ENCODE data around the gene SEPTIN1. TPM values are rescaled to one million over a fixed set of nuclear protein-coding genes. Genes with fewer than 3 reads are reported as not detected.

Gene SEPTIN1
- total and polyA plus RNA-seq, 2 of the 13 experiments (the other 11 are each of a cell fraction or from before 2014, with no cell fraction given), result 0.18 to 0.67 TPM

DNA sequence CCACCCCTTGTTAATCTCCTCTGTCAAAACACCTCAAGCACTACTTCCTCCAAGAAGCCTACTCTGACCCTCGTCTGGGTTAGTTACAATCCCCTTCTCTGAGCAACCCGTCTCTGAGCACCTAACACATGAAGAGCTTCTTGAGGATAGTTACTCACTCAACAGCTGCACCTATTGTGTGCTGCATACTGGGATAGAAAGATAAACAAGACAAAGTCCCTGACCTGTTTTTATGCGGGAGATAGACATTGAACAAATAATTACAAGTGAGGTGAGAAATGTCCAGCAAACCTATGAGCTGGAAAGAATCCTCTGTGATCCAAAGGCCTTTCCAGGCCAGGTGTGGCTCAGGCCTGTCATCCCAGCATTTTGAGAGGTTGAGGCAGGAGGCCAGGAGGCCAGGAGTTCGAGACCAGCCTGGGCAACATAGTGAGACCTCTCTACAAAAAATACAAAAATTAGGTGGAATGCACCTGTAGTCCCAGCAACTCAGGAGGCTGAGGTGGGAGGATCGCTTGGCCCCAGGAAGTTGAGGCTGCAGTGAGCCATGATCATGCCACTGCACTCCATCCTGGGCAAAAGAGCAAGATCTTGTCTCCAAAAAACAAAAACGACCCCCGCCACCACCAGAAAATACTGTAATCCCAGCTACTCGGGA is 19.5 kb upstream of the SEPTIN1 start (continued):
- TF ChIP-seq JUND (CRISPR knock-in tag; IDR thresholded peaks at IDR 0.05) (no peak), ZNF382 (CRISPR knock-in tag; IDR thresholded peaks at IDR 0.05; ENCODE audit: borderline replicate concordance) (no peak), PHF21A (CRISPR knock-in tag; IDR thresholded peaks at IDR 0.05) (peak; percentile 92), SATB2 (CRISPR knock-in tag; IDR thresholded peaks at IDR 0.05) (no peak), ZNF670 (CRISPR knock-in tag; IDR thresholded peaks at IDR 0.05; ENCODE audit: borderline replicate concordance) (peak; percentile 85; the same call in 1 of the 2 replicates), NFKB2 (CRISPR knock-in tag; IDR thresholded peaks at IDR 0.05; ENCODE audit: borderline replicate concordance) (no peak), ZNF724P (CRISPR knock-in tag; IDR thresholded peaks at IDR 0.05; ENCODE audit: borderline replicate concordance) (no peak), IKZF4 (CRISPR knock-in tag; IDR thresholded peaks at IDR 0.05; ENCODE audit: borderline replicate concordance, low read depth, not compliant biosample characterization) (no peak), SKI (IDR thresholded peaks at IDR 0.05; ENCODE audit: partially characterized antibody) (peak; percentile 83), ZNF331 (CRISPR knock-in tag; IDR thresholded peaks at IDR 0.05) (peak; percentile 76), ZNF816 (CRISPR knock-in tag; IDR thresholded peaks at IDR 0.05; ENCODE audit: borderline replicate concordance) (0 out of 2 replicates have a peak, but pooled peaks have one; percentile 67), ZNF431 (CRISPR knock-in tag; IDR thresholded peaks at IDR 0.05; ENCODE audit: borderline replicate concordance, low read depth) (no peak), NFE2L2 (IDR thresholded peaks at IDR 0.05; ENCODE audit: low read length) (no peak), POGZ (CRISPR knock-in tag; IDR thresholded peaks at IDR 0.05) (no peak; the same call in 1 of the 2 replicates), NFE2 (CRISPR knock-in tag; IDR thresholded peaks at IDR 0.05) (no peak), TOPORS (CRISPR knock-in tag; IDR thresholded peaks at IDR 0.05) (no peak), NR2F1 (CRISPR knock-in tag; IDR thresholded peaks at IDR 0.05) (peak in 1 of 2 experiments; percentile 49; a peak in 1 of 4 replicates), ZSCAN30 (CRISPR knock-in tag; IDR thresholded peaks at IDR 0.05) (no peak), PHB2 (IDR thresholded peaks at IDR 0.05; ENCODE audit: partially characterized antibody) (no peak), ZFP37 (CRISPR knock-in tag; IDR thresholded peaks at IDR 0.05; ENCODE audit: borderline replicate concordance) (no peak), BRD4 (CRISPR knock-in tag; IDR thresholded peaks at IDR 0.05) (no peak)
- TF ChIP-seq, protein P1, sequence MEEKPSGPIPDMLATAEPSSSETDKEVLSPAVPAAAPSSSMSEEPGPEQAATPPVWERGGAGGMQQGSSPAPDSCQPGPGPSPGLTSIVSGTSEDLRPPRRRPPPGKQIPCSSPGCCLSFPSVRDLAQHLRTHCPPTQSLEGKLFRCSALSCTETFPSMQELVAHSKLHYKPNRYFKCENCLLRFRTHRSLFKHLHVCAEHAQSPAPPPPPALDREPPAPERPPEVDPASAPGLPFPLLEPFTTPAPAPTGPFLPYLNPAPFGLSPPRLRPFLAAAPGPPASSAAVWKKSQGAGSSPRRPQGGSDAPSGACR (CRISPR knock-in tag; IDR thresholded peaks at IDR 0.05), result peak; percentile 74; the same call in 1 of the 2 replicates
- TF ChIP-seq, protein P2, sequence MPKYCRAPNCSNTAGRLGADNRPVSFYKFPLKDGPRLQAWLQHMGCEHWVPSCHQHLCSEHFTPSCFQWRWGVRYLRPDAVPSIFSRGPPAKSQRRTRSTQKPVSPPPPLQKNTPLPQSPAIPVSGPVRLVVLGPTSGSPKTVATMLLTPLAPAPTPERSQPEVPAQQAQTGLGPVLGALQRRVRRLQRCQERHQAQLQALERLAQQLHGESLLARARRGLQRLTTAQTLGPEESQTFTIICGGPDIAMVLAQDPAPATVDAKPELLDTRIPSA (CRISPR knock-in tag; IDR thresholded peaks at IDR 0.05; ENCODE audit: borderline replicate concordance), result no peak
- TF ChIP-seq, protein P3, sequence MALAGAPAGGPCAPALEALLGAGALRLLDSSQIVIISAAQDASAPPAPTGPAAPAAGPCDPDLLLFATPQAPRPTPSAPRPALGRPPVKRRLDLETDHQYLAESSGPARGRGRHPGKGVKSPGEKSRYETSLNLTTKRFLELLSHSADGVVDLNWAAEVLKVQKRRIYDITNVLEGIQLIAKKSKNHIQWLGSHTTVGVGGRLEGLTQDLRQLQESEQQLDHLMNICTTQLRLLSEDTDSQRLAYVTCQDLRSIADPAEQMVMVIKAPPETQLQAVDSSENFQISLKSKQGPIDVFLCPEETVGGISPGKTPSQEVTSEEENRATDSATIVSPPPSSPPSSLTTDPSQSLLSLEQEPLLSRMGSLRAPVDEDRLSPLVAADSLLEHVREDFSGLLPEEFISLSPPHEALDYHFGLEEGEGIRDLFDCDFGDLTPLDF (CRISPR knock-in tag; IDR thresholded peaks at IDR 0.05), result no peak
- TF ChIP-seq, protein P4, sequence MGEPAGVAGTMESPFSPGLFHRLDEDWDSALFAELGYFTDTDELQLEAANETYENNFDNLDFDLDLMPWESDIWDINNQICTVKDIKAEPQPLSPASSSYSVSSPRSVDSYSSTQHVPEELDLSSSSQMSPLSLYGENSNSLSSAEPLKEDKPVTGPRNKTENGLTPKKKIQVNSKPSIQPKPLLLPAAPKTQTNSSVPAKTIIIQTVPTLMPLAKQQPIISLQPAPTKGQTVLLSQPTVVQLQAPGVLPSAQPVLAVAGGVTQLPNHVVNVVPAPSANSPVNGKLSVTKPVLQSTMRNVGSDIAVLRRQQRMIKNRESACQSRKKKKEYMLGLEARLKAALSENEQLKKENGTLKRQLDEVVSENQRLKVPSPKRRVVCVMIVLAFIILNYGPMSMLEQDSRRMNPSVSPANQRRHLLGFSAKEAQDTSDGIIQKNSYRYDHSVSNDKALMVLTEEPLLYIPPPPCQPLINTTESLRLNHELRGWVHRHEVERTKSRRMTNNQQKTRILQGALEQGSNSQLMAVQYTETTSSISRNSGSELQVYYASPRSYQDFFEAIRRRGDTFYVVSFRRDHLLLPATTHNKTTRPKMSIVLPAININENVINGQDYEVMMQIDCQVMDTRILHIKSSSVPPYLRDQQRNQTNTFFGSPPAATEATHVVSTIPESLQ (CRISPR knock-in tag; conservative IDR thresholded peaks at IDR 0.05), result no peak
